Measurements from ENCODE around the gene ABCC9.
"Not testable (repeated sequence)": the region's sequence is repeated elsewhere in the genome, so short reads cannot be mapped to it uniquely, and the experiment has no call there.

The ABCC9 gene

DNA sequence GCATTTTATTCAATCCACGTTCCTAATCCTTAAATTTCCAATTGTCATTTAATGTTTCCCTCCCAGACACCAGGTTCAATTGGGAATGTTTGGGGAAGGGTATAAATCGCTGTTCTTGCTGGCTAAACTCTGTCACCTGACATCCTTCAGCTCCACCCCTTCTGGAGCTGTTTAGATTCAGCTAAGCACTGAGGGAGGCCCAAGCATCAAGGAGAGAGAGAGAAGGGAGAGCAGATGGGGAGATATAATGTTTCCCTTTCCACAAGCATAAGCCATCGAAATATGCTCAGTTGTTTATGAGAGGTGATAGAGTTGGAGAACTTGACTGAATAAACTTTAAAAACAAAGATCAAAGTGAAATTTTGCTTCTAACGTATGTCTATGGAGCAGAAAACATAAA, 1.8 kb downstream of the ABCC9 start:
- no peak for DNase-seq (ENCODE audit: low read depth)
- TF ChIP-seq, protein P1, sequence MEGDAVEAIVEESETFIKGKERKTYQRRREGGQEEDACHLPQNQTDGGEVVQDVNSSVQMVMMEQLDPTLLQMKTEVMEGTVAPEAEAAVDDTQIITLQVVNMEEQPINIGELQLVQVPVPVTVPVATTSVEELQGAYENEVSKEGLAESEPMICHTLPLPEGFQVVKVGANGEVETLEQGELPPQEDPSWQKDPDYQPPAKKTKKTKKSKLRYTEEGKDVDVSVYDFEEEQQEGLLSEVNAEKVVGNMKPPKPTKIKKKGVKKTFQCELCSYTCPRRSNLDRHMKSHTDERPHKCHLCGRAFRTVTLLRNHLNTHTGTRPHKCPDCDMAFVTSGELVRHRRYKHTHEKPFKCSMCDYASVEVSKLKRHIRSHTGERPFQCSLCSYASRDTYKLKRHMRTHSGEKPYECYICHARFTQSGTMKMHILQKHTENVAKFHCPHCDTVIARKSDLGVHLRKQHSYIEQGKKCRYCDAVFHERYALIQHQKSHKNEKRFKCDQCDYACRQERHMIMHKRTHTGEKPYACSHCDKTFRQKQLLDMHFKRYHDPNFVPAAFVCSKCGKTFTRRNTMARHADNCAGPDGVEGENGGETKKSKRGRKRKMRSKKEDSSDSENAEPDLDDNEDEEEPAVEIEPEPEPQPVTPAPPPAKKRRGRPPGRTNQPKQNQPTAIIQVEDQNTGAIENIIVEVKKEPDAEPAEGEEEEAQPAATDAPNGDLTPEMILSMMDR (conservative IDR thresholded peaks at IDR 0.05; ENCODE audit: low read length), result no peak
- no peak overlapping the region for H3K4me3 ChIP-seq (ENCODE audit: low read length)

DNA sequence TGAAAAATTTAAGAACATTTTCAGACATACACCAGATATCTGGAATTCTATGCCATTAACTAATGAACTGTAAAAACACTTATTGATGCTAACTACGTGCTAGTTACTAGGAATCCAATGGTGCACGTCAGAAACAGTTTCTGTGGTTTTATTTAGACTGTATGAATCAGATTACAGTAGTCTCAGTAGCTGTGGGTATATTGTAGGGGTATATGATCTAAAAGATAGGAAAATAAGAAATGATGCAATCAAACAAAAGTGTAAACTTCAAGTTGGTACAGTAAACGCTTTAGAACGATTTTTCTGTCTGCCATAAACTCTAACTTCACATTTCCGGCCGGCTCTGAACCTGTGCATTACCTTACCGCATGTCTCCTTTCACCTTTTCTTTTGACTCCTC, 2.3 kb downstream of the ABCC9 start:
- DNase-seq (ENCODE audit: low read depth), result no peak
- H3K4me3 ChIP-seq (ENCODE audit: low read length), result no peak overlapping the region
- TF ChIP-seq, protein P1 (conservative IDR thresholded peaks at IDR 0.05; ENCODE audit: low read length), result no peak

DNA sequence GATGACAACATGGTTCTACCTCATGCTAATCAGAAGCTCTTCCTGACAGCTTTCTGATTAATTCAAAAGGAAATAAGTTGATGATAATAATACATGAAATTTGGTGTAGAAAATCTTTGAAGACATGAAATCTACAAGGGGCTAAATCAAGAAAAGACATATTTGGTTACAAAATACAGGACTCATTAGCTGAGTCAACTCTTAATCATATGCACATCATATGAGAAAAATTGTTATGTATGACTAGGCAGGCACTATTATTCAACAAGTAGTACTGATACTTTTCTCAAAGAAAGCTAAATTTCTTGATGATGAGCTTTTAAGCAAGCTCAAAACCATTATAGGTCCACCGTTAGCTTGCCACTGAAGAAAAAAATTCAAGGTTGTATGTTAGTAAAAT, 7.1 kb downstream of the ABCC9 start:
- DNase-seq (ENCODE audit: low read depth), result no peak
- no peak overlapping the region for H3K4me3 ChIP-seq (ENCODE audit: low read length)
- TF ChIP-seq, protein P1 (conservative IDR thresholded peaks at IDR 0.05; ENCODE audit: low read length), result no peak

DNA sequence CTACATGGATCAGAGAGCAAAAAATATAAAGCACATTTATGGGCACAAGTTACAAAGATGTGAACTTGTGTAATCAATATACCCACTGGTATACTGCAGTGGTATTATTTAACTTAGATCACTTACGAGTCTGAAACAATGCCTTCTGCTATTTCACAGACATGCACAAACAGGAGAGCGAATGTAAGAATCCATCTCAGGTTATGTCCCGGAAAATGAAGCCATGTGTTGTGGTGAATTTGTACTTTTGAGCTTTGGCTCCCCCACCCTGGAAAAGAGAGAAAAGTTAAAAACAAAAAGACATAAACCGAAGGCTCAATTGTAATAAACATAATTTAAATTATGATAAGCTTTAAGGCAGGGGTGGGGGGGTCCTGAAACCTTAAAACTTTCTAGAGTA, 7.6 kb downstream of the ABCC9 start:
- TF ChIP-seq, protein P1 (conservative IDR thresholded peaks at IDR 0.05; ENCODE audit: low read length), result no peak
- DNase-seq (ENCODE audit: low read depth), result no peak
- H3K4me3 ChIP-seq (ENCODE audit: low read length), result no peak overlapping the region

DNA sequence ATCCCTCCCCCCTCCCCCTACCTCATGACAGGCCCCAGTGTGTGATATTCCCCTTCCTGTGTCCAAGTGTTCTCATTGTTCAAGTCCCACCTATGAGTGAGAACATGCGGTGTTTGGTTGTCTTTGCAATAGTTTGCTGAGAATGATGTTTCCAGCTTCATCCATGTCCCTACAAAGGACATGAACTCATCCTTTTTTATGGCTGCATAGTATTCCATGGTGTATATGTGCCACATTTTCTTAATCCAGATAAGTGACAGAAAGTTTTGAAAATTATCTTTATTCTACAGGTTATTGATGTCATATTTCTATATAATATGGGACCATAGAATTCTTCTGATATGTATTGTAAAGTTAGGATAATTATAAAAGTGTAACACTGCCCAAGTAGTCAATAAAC, 11.3 kb downstream of the ABCC9 start:
- not testable (repeated sequence) for H3K4me3 ChIP-seq (ENCODE audit: low read length); DNase-seq (ENCODE audit: low read depth)

DNA sequence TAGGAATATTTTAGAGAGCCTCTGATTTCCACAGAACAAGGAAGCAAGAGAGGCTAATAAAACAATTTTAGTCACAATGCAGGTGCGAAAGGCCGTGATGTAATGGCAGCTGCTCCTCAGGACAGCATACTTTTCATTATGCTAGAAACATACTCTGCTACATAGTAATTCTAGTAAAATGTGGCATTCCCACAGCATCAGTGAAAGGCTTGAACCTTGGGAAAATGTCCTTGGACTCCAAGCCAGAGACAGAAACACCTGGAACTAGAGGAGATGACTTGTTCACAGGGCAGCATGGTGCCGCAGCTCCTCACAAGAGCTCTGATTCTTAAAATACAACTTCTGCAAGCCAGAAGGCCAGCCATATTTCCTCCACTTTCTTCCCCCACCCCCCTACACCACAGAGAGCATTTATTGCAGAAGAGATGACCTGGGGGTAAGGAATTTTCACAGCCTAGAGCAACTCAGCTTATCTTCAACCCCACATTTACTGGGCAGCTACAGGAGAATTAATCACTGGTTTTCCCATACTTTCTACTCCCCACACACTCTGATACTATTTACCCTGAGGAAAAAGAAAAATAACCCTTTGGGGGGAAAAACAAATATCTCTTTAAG, 15.8 kb downstream of the ABCC9 start:
- no peak for DNase-seq (ENCODE audit: low read depth)
- TF ChIP-seq, protein P1 (conservative IDR thresholded peaks at IDR 0.05; ENCODE audit: low read length), result no peak

DNA sequence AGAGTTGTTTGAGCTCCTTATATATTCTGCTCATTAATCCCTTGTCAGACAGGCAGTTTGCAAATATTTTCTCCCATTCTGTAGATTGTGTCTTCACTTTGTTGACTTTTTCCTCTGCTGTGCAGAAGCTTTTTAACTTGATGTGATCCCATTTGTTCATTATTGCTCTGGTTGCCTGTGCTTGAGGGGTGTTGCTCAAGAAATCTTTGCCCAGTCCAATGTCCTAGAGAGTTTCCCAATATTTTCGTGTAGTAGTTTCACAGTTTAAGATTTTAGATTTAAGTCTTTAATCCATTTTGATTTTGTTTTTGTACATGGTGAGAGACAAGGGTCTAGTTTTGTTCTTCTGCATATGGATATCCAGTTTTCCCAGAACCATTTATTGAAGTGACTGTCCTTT, 19.8 kb downstream of the ABCC9 start:
- TF ChIP-seq, protein P1 (conservative IDR thresholded peaks at IDR 0.05; ENCODE audit: low read length), result no peak

More for the DNA sequence above, 15.8 kb downstream of the ABCC9 start:
- no peak overlapping the region for H3K4me3 ChIP-seq (ENCODE audit: low read length)

DNA sequence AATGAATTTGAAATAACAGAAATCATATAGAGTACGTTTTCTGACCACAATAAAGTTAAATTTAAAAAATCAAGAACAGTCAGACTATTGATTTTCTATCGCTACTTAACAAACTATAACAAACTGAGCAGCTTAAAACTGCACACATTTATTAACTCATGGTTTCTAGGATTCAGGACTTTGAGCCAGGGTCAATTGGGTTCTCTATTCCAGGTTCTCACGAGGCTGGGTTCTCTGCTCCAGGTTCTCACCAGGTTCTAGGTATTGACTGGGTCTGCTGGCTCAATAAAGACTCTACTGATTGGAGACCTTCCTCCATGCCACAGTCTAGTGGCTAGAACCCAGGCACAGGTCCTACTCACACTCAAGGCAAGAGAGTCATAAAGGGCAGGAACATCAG, 22.8 kb downstream of the ABCC9 start:
- TF ChIP-seq, protein P1 (conservative IDR thresholded peaks at IDR 0.05; ENCODE audit: low read length), result no peak
- no peak overlapping the region for H3K4me3 ChIP-seq (ENCODE audit: low read length)
- no peak for DNase-seq (ENCODE audit: low read depth)

More for the DNA sequence above, 19.8 kb downstream of the ABCC9 start:
- H3K4me3 ChIP-seq (ENCODE audit: low read length), result no peak overlapping the region
- no peak for DNase-seq (ENCODE audit: low read depth)
